COR-L47 (cell line): ENCODE data around the gene TCTN1.
A peak's percentile ranks its signal among the peaks of the same experiment; 100 is the strongest.

Source experiments
- DNase-seq: peaks from one replicate; lab custom pipeline; 2025; lab: John Stamatoyannopoulos, UW

Gene TCTN1

GRCh38 chr12:110680032-110680431 is 66.1 kb downstream of the TCTN1 start:
- no peak for DNase-seq

- no peak for DNase-seq
Measured at GRCh38 chr12:110683888-110684287, 70.0 kb downstream of the TCTN1 start.

GRCh38 chr12:110684312-110684836 is 70.4 kb downstream of the TCTN1 start:
- DNase-seq = no peak

GRCh38 chr12:110686294-110686903 is 72.5 kb downstream of the TCTN1 start:
- DNase-seq = no peak

GRCh38 chr12:110687396-110688169 is 73.7 kb downstream of the TCTN1 start:
- no peak for DNase-seq

GRCh38 chr12:110688446-110689280 is 74.7 kb downstream of the TCTN1 start, which contains the start of gene HVCN1:
Gene HVCN1, minus strand, starts transcription at chr12:110689115. Its CDS starts 5,870 bp downstream, at chr12:110683245.
- DNase-seq = no peak

- no peak for DNase-seq
Measured at GRCh38 chr12:110689281-110690126, 75.6 kb downstream of the TCTN1 start.

- DNase-seq = no peak
Measured at GRCh38 chr12:110690127-110690430, 76.2 kb downstream of the TCTN1 start.

GRCh38 chr12:110693731-110694130 is 79.8 kb downstream of the TCTN1 start:
- DNase-seq = no peak

GRCh38 chr12:110694330-110694901 is 80.5 kb downstream of the TCTN1 start:
- no peak for DNase-seq

- no peak for DNase-seq
Measured at GRCh38 chr12:110696283-110696682, 82.4 kb downstream of the TCTN1 start.

- DNase-seq = no peak
Measured at GRCh38 chr12:110697236-110697635, 83.3 kb downstream of the TCTN1 start.

GRCh38 chr12:110698171-110698902 is 84.4 kb downstream of the TCTN1 start:
- DNase-seq = peak; percentile 74
